ENCODE results near the gene RTN4. TPM values are rescaled to one million over a fixed set of nuclear protein-coding genes. Genes with fewer than 3 reads are reported as not detected.

The RTN4 gene
- total RNA-seq, 2 donors from 2014 or later, result 253 to 331 TPM

DNA sequence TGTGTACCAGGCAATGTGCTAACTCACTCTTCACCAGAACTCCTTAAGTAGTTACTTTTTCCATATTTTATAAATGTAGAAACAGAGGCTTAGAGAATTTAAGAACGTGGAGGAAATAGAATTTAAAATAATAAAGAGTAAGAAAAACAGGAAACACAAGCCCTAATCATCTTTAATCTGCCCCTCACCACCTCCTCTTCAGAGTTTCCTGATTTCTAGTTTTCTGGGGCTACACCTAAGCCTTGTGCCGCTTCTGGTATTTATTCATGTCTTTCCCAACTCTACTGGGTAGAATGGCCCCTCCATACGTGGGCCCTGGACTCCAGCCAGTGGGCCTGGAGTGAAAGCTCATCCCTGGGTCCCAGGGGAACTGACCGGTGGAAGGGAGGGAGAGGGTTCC, 85.4 kb downstream of the RTN4 start:
- Histone ChIP-seq H3K27me3 (replicated peaks; ENCODE audit: insufficient read depth) (no peaks in the 10 kb centered on the region), H3K27ac (no peak overlapping the region), H3K4me1 (ENCODE audit: control insufficient read depth in 1 of 2, low read depth in 2 of 2) (peaks cover 0 to 8% of the 10 kb centered on the region in 2 donors), H3K36me3 (peaks cover 1% of the 10 kb centered on the region), H3K9me3 (no peaks in the 10 kb centered on the region), H3K4me3 (no peak overlapping the region)
- ATAC-seq (ENCODE audit: insufficient number of reproducible peaks, low FRiP score, low read depth) (no peak), DNase-seq (ENCODE audit: low spot score) (no peak)
- TF ChIP-seq, protein P1, sequence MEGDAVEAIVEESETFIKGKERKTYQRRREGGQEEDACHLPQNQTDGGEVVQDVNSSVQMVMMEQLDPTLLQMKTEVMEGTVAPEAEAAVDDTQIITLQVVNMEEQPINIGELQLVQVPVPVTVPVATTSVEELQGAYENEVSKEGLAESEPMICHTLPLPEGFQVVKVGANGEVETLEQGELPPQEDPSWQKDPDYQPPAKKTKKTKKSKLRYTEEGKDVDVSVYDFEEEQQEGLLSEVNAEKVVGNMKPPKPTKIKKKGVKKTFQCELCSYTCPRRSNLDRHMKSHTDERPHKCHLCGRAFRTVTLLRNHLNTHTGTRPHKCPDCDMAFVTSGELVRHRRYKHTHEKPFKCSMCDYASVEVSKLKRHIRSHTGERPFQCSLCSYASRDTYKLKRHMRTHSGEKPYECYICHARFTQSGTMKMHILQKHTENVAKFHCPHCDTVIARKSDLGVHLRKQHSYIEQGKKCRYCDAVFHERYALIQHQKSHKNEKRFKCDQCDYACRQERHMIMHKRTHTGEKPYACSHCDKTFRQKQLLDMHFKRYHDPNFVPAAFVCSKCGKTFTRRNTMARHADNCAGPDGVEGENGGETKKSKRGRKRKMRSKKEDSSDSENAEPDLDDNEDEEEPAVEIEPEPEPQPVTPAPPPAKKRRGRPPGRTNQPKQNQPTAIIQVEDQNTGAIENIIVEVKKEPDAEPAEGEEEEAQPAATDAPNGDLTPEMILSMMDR (IDR thresholded peaks at IDR 0.05), result no peak

DNA sequence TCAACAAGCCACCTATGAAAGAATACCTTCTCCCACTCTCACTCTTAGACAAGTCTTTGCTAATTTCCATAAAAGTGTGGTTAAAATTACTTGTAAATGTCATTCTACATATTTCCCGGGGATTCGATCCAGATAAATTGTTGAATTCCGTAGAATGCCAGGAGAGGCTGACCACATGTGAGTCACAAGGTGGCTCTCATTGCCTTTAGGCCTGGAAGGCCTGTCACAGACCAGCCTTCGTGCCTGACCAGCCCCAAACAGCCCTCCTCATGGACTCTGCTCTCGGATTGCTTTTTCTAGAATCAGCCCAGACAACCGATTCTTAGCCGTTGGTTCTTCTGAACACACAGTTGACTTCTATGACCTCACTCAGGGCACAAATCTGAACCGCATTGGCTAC, 86.0 kb downstream of the RTN4 start:
- Histone ChIP-seq H3K27me3 (replicated peaks; ENCODE audit: insufficient read depth) (no peaks in the 10 kb centered on the region), H3K4me3 (no peak overlapping the region), H3K27ac (no peak overlapping the region), H3K4me1 (ENCODE audit: control insufficient read depth in 1 of 2, low read depth in 2 of 2) (peaks cover 0 to 3% of the 10 kb centered on the region in 2 donors), H3K9me3 (no peaks in the 10 kb centered on the region), H3K36me3 (no peaks in the 10 kb centered on the region)
- ATAC-seq (ENCODE audit: insufficient number of reproducible peaks, low FRiP score, low read depth) (no peak), DNase-seq (ENCODE audit: low spot score) (no peak)
- TF ChIP-seq, protein P1 (IDR thresholded peaks at IDR 0.05), result no peak

DNA sequence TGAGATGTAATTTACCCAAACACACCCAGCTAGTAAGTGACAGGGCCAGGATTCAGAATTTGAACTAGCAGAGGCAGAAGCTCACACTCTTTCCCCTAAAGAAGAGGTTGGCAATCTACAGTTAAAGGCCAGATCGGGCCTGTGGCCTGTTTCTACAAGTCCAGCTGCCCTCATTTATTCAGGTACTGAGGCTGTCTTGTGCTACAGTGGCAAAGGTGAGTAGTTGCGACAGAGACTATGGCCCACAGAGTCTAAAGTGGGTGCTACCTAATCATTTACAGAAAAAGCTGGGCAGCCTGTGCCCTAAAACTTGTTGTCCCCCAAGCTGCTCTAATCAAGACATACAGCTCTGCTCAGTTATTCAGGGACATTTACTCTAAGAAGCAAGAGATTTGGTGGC, 86.8 kb downstream of the RTN4 start:
- DNase-seq (ENCODE audit: low spot score) (no peak), ATAC-seq (ENCODE audit: insufficient number of reproducible peaks, low FRiP score, low read depth) (no peak)
- Histone ChIP-seq H3K27me3 (replicated peaks; ENCODE audit: insufficient read depth) (no peaks in the 10 kb centered on the region), H3K36me3 (no peaks in the 10 kb centered on the region), H3K4me1 (ENCODE audit: control insufficient read depth in 1 of 2, low read depth in 2 of 2) (no peaks in the 10 kb centered on the region), H3K9me3 (no peaks in the 10 kb centered on the region), H3K27ac (no peak overlapping the region), H3K4me3 (no peak overlapping the region)
- TF ChIP-seq, protein P1 (IDR thresholded peaks at IDR 0.05), result no peak

DNA sequence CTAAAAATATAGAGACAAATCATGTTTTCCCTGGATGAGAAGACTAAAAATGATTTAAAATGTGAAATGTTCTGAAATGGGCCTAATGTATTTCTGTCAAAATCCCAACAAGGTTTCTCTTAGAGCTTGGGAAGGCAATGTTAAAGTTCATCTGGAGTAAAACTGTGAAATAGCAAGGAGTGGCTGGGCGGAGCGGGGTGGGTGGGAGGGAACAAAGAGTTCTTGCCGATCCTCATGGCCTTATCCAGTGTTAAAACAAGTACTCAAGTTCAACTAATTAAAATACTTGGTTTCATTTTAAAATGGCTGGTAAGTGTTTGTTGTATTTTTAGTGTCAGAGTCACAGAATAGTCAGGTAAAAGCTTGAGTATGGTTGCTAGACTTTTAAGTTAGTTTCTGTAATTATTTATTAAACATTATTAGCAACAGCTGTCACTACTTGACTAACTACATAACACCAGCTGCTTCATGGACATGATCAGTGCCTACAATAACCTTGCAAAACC, 87.3 kb downstream of the RTN4 start:
- Histone ChIP-seq H3K9me3 (no peaks in the 10 kb centered on the region), H3K36me3 (no peaks in the 10 kb centered on the region), H3K27me3 (replicated peaks; ENCODE audit: insufficient read depth) (no peaks in the 10 kb centered on the region), H3K27ac (no peak overlapping the region), H3K4me3 (no peak overlapping the region), H3K4me1 (ENCODE audit: control insufficient read depth in 1 of 2, low read depth in 2 of 2) (no peaks in the 10 kb centered on the region)
- TF ChIP-seq, protein P1 (IDR thresholded peaks at IDR 0.05), result no peak
- ATAC-seq (ENCODE audit: insufficient number of reproducible peaks, low FRiP score, low read depth) (no peak), DNase-seq (ENCODE audit: low spot score) (no peak)

DNA sequence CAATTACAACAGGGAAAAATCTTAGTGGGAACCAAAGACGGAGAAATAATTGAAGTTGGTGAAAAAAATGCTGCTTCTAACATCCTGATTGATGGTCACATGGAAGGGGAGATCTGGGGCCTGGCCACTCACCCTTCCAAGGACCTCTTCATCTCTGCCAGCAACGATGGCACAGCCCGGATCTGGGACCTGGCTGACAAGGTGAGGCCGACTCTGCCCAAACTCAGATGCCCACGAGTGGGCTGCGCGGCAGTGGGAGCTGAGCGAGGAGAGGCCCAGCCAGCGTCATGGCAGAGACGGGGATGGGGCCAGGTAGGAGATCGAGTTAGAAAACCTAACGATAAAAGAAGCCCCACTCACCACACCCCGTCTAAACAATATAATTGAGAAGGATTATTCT, 87.7 kb downstream of the RTN4 start:
- no peak for ATAC-seq (ENCODE audit: insufficient number of reproducible peaks, low FRiP score, low read depth)
- Histone ChIP-seq H3K4me1 (ENCODE audit: control insufficient read depth in 1 of 2, low read depth in 2 of 2) (no peaks in the 10 kb centered on the region), H3K9me3 (no peaks in the 10 kb centered on the region), H3K36me3 (no peaks in the 10 kb centered on the region), H3K27me3 (replicated peaks; ENCODE audit: insufficient read depth) (no peaks in the 10 kb centered on the region), H3K27ac (no peak overlapping the region), H3K4me3 (no peak overlapping the region)
- no peak for DNase-seq (ENCODE audit: low spot score)
- TF ChIP-seq, protein P1 (IDR thresholded peaks at IDR 0.05), result no peak

Data from thoracic aorta (tissue), 2 donors.